ENCODE data around the gene ARMC2.
"Not testable (repeated sequence)": the region's sequence is repeated elsewhere in the genome, so short reads cannot be mapped to it uniquely, and the experiment has no call there.

The ARMC2 gene

DNA sequence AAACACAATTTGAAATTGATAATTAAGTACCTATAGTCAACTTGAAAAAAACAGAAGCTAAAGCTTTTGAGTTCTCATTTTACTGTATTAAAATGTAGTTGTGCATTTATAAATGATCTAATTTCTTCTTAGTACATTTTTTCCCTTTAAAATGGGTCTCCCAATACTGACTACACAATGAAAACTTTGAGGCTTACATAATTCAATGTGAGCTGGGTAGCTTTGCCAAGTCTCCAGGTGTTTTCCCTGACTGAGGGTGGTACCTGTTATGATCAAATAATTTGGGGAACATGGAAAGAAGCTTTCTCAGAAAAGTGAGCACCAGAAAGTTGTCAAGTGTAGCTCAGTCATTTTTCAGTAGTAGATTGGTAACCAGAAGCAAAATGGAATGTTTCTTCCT, 74.3 kb downstream of the ARMC2 start:
- DNase-seq = no peak

DNA sequence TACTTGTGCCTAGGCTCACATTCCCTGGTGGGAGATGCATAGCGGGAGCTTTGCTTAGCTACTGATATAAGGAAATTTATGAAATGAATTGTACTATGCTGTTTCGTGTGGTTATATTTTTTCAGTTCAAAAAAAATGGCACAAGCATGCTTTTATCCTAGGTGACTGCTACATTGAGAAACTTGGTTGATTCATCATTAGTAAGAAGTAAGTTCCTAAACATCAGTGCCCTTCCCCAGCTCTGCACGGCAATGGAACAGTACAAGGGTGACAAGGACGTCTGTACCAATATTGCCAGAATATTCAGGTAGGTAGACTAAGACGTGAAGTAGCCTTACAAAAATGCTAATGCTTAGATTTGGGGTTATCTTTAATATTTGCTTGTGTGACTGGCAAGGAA, 79.7 kb downstream of the ARMC2 start:
- DNase-seq = no peak

GRCh38 chr6:108928650-108929049, 80.4 kb downstream of the ARMC2 start:
- DNase-seq = no peak

- not testable (repeated sequence) for DNase-seq
Observed at GRCh38 chr6:108931090-108931489, 82.9 kb downstream of the ARMC2 start.

- DNase-seq = no peak
Observed at GRCh38 chr6:108937170-108937569, 88.9 kb downstream of the ARMC2 start.

- no peak for DNase-seq
Observed at GRCh38 chr6:108940741-108941140, 92.5 kb downstream of the ARMC2 start.

- no peak for DNase-seq
Observed at GRCh38 chr6:108941281-108941680, 93.1 kb downstream of the ARMC2 start.

DNA sequence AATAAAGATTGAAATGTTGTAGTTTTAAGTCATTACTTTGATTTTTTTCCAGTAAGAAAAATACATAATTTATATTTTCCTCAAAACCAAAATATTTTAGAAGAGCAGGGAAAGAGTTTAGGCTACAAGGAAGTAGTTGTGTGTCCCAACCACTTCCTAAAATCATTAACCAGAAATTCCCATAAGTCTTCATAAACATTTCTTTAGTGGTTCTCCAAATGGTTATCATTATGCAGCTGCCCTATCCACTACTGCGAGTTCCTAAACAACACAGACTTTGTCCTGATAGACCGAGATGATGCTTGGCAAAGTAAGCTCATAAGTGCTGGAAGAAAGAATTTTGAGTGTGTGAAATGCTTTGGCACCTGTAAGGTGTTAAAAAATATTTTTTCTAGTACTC, 93.6 kb downstream of the ARMC2 start:
- no peak for DNase-seq

DNA sequence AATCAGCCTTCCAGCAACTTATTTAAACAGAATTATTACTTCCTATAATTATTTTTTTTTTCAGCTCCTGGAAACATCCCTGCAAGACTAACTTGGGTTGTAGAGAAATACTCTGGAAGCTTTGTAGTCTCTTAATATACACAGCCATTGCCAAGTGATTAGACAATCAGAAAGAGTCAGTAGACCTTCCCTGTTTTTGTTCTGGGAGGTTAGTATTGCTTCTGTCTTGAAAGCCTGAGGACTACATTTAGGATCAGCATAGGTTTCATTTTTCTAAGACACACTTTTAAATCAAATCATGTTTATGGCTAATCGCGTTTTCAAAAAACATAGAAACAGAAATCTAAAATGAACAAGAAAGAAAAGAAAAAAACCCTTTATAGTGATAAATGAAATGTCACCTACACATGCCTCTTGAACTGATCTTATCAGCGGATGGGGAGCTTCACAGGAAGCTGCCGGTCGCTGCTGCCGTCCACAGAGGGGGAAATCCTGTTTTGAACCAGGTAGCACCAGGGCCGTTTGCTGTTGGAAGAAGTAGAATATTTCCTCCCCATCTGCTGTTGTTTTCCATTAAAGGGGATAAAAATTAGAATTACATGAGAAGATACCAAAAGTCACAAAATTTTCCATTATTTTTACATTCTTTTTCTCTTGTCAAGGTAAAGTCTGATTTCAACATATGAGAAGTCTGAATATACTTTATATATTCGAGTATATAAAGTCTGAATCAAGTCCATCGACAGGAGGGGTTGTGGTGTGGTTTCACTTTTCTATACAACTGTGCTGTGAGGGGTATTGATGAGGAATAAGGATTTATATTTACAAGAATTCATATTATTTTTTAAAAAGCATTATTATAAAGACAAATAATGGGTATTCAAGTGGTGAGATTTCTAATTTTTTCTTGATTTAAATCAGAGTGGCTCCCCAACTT, 94.6 kb downstream of the ARMC2 start:
- no peak for DNase-seq

DNA sequence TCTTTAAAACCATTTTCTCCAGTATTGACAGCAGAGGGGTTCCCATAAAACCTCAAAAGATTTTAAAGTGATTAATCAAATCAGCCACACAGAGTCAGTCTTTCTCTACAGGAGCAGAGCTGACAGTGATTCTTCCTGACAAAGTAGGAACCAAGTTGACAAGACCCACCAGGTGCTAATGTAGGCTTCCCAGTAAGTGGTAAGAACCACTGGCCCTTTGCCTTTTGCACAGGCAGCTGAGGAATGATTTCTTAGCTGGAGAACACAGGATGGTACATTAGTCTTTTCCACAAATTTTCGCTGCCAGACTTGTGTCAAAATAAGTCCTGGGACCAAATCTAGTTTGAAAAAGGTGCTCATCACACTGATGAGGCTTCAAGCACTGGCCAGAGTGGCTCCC, 95.8 kb downstream of the ARMC2 start:
- DNase-seq = no peak

DNA sequence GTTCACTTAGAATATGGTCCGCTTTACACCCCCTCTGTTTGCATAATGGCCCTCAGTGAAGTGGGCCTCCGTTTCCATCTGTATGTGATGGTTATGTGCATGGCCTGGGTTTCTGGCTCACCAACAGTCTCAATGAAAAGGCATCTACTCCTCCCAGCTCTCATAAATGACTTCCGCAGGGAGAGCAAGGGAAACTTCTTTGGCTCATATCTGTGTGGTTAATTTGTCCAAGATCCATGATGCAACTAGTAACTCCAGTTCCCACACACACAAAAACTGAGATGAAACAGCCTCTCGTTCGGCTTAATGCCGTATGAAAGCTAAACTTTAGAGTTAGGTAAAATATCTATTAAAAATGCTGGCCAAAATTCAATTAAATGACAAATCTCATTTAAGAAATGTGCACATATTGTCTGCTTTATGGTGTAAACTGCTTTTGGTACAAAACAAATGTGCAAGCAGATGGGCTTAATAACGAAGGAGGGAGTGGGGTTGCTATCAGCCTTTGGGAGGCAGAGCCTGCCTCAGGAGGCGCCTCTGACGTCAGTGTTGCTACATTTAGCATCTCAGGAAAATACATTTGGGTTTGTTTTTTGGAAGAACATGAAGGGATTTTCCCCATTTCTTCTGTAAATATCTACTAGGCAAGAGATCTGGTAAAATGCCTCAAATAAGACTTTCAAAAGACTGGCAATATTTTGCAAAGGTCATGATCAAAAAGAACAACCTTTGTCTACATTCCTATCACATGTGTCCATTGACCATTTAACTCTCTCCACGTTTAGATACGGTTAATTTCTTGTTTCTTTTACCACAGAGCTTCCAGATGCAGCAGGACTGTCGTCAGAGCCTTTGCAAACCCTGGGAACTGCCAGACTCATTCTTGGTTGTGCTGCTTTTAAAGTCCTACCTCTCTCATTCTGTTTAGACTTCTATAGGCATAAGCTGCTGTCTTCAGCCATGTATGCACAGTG, 96.8 kb downstream of the ARMC2 start:
- DNase-seq = peak; percentile 48

- DNase-seq = no peak
Observed at GRCh38 chr6:108945681-108946159, 97.5 kb downstream of the ARMC2 start.

DNA sequence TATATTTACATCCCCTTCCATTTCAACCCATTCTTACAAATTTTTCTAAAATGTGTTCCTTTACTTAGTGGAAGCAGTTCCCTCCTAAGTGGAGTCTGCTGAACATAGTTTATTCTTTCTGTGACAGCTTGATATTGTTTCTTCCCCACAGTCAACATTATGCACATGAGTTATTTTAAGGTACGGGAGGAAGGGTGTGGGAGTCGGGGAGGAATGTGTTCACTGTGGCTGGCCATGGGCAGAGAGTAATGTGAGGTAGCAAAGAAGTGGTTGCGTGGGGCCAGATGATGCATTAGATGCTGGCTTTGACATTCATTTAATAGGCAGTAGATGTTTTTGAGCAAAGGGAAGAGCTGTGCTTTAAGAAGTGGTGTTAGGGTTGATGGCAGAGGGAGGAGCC, 98.5 kb downstream of the ARMC2 start:
- DNase-seq = no peak

DNA sequence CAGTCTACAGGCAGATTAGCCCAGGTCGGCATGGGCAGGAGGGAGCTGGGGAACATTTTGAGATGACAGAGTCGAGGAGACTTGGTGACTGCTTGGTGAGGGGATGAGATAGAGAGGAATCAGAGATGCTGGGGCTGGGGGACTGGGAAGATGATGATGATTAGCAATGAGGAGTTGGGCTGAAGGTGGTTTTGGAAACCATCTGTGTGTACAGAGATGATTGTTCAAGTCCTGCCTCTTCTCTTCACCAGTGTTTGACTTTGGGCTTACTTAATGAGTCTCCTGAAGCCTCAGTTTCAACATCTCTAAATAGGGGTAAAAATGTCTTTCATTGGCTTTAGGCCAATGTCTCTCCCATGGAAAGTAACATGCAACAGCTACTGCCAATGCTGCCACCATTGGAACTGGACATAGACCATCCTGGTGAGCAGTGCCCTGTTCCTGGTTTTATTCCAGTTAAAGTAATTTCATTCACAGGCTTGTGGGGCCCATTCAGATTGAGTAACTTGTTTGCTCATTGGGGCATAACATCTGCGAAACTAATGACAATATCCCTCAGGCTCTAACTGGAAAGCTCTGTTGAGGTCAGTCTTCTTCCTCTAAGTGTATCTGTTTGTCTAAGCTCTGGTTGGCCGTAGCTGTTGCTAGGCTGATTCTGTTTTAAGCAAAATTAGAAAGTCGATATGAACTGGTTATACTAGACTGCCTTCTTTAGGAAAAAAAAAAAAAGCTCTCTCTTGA, 99.1 kb downstream of the ARMC2 start:
- peak; percentile 41 for DNase-seq

GRCh38 chr6:108948181-108948661, 100.0 kb downstream of the ARMC2 start:
- DNase-seq = no peak

- DNase-seq = no peak
Observed at GRCh38 chr6:108951351-108951953, 103.2 kb downstream of the ARMC2 start.

DNA sequence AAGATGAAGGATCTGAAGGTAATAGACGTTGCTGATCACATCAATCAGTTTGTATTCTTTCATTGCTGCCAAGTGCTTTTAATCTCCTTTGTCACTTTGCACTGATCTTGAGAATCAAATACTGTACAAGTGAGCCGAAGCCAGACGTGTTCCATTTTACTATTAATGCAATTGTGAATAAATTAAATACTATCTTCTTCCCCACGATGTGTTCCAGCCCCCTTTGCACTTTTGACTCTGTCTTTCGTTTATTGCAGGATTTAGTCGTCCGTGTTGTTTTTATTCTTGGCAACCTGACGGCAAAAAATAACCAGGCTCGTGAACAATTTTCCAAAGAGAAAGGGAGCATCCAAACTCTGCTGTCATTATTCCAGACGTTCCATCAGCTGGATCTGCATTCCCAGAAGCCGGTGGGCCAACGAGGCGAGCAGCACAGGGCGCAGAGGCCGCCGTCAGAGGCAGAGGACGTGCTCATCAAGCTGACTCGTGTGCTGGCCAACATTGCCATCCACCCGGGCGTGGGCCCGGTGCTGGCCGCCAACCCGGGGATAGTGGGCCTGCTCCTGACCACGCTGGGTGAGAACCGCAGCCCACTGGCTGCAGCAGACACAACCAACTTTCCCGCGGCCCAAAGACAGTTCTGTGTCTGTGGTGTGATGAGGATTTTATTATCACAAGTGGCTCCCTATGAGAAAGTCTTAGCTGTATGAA, 104.7 kb downstream of the ARMC2 start:
- no peak for DNase-seq

GRCh38 chr6:108953681-108954080, 105.5 kb downstream of the ARMC2 start:
- DNase-seq = no peak

GRCh38 chr6:108955329-108955949, 107.2 kb downstream of the ARMC2 start:
- DNase-seq = no peak

- no peak for DNase-seq
Observed at GRCh38 chr6:108957221-108957620, 109.0 kb downstream of the ARMC2 start.

All from amniotic stem cell (primary cell).